GM12878 (cell line): Measurements from ENCODE around the gene TRIM6. TPM values are rescaled to one million over a fixed set of nuclear protein-coding genes. Genes with fewer than 3 reads are reported as not detected.

Experiments
- ATAC-seq: fragments of 200-7000 bp; cut with Tn5 transposase; 3 replicates; pipeline ENCODE4 v1.9.1; 2020; ENCODE audit warnings: mild to moderate bottlenecking, moderate library complexity
- BruUV-seq: library from RNA; stranded (reverse); fragments of 400-500 nt; replicated peaks from 2 replicates; lab custom pipeline; 2021; lab: Mats Ljungman, UMichigan
- CTCF ChIA-PET: fragments of 300-600 bp; sonication (Branson Sonifier 250); formaldehyde crosslinking; extraction: SDS; loops from one replicate; lab custom pipeline; 2021; ENCODE audit warnings: inconsistent platforms; lab: Yijun Ruan, JAX
- POLR2A ChIA-PET: fragments of 350-600 bp; formaldehyde crosslinking; extraction: SDS; loops from one replicate; lab custom pipeline; 2021; ENCODE audit warnings: inconsistent platforms; lab: Charles Lee
- RAD21 ChIA-PET: fragments of 300-600 bp; sonication (Branson Sonifier 250); formaldehyde crosslinking; loops from one replicate; lab custom pipeline; 2023; ENCODE audit warnings: antibody characterized with exemption; ENCODE audit not compliant: unreplicated experiment; lab: Charles Lee
- SMC1A ChIA-PET: fragments of 300-600 bp; sonication (Branson Sonifier 250); formaldehyde crosslinking; loops from one replicate; lab custom pipeline; 2023; ENCODE audit not compliant: unreplicated experiment, uncharacterized antibody; lab: Charles Lee
- DNase-seq: peaks from one replicate; pipeline ENCODE4 v3.0.0-alpha.2; 2011; ENCODE audit warnings: low read depth, low spot score
- FAIRE-seq: peaks from 3 replicates; lab custom pipeline; 2011; peaks lifted over from hg19 to GRCh38; lab: Jason Lieb, UNC
- H2AFZ ChIP-seq: 2 replicates; pipeline ENCODE4 v1.6.0; 2011; ENCODE audit warnings: low read depth, low read length, control low read depth; ENCODE audit not compliant: control insufficient read depth
- H3K27ac ChIP-seq: 2 replicates; pipeline ENCODE4 v1.5.1; 2011; ENCODE audit warnings: control low read depth; ENCODE audit not compliant: control insufficient read depth, insufficient read depth
- H3K27me3 ChIP-seq, 2 experiments: replicated peaks in 1 of 2; 2 replicates each; pipeline versions ENCODE4 v1.6.0 to v1.6.1; 2011; ENCODE audit warnings: low read length in 1 of 2; ENCODE audit not compliant: control insufficient read depth in 2 of 2, insufficient read depth in 2 of 2
- H3K36me3 ChIP-seq, 2 experiments: 2 replicates each; pipeline ENCODE4 v1.5.1; 2011; ENCODE audit warnings: low read length in 1 of 2; ENCODE audit not compliant: control insufficient read depth in 2 of 2, insufficient read depth in 2 of 2
- H3K4me1 ChIP-seq: 2 replicates; pipeline ENCODE4 v1.6.1; 2011; ENCODE audit warnings: mild to moderate bottlenecking, low read length, moderate library complexity, mixed read lengths; ENCODE audit not compliant: control insufficient read depth, insufficient read depth
- H3K4me2 ChIP-seq: 2 replicates; pipeline ENCODE4 v1.6.0; 2011; ENCODE audit warnings: control low read depth; ENCODE audit not compliant: control insufficient read depth, insufficient read depth
- H3K4me3 ChIP-seq: fragments of 200-600 bp; sonication (generic); 2 replicates; pipeline ENCODE4 v1.5.1; 2016
- H3K79me2 ChIP-seq: 2 replicates; pipeline ENCODE4 v1.6.0; 2011; ENCODE audit warnings: low read length; ENCODE audit not compliant: control insufficient read depth, insufficient read depth
- H3K9ac ChIP-seq: 2 replicates; pipeline ENCODE4 v1.8.0; 2011; ENCODE audit warnings: low read length, control low read depth, mixed read lengths; ENCODE audit not compliant: control insufficient read depth, insufficient read depth
- H3K9me3 ChIP-seq: replicated peaks from 3 replicates; pipeline ENCODE4 v1.5.1; 2011; ENCODE audit warnings: mild to moderate bottlenecking, low read length; ENCODE audit not compliant: control insufficient read depth, insufficient read depth
- H4K20me1 ChIP-seq: 2 replicates; pipeline ENCODE4 v1.6.0; 2011; ENCODE audit not compliant: control insufficient read depth, insufficient read depth
- E2F8 ChIP-seq: fragments of 450-650 bp; IDR thresholded peaks from 2 replicates; pipeline ENCODE4 v1.6.1; 2018; ENCODE audit warnings: mild to moderate bottlenecking, low read depth, moderate library complexity; ENCODE audit not compliant: partially characterized antibody
- NFYB ChIP-seq: IDR thresholded peaks from 2 replicates; pipeline ENCODE4 v1.6.1; 2011; ENCODE audit warnings: low read depth, mild to moderate bottlenecking, low read length, improper control_type of control experiment, moderate library complexity; ENCODE audit not compliant: insufficient read depth
- ZBTB4 ChIP-seq: fragments of 450-650 bp; formaldehyde crosslinking; IDR thresholded peaks from 2 replicates; pipeline ENCODE4 v1.4.0; 2022; ENCODE audit warnings: mild to moderate bottlenecking, moderate library complexity
- WGBS: methylation state at CpG from one replicate; pipeline ENCODE4 v1.1.6; 2016; ENCODE audit warnings: low lambda C conversion rate; ENCODE audit not compliant: insufficient replicate concordance, insufficient coverage; ENCODE audit errors: missing lambda C conversion rate; 5-methylcytosine and 5-hydroxymethylcytosine counted together
- in situ Hi-C: fragments of 300-500 bp; cut with MboI; formaldehyde crosslinking; loops from 9 replicates; pipeline ENCODE4 v1.14.3; 2018; ENCODE audit warnings: mixed read lengths
- intact Hi-C: fragments of 100-400 bp; cut with micrococcal nuclease; formaldehyde crosslinking; loops from one replicate; pipeline ENCODE4 v1.14.2; 2022; ENCODE audit not compliant: unreplicated experiment
- polyA plus RNA-seq, 11 experiments: library from polyadenylated mRNA; depleted of rRNA in 4 of 11; unstranded in 6 of 11; stranded (reverse) in 5 of 11; fragments of >200 nt; fragmentation: Nextera tagmentation in 4 of 11; fragmentation: Illumina TruSeq in 1 of 11; extraction: Ambion mirVana in 4 of 11; extraction: Trizol in 1 of 11; gene quantifications; 1 replicate in 1 of 11; 2 replicates in 10 of 11; pipeline versions ENCODE4 v1.2.1 to v1.2.3, GENCODE V29; 2011 to 2016; ENCODE audit warnings: inconsistent platforms in 2 of 11, missing spikeins in 2 of 11, low read depth in 1 of 11
- total RNA-seq, 4 experiments: library from RNA; depleted of rRNA in 3 of 4; stranded (reverse); fragments of >200 nt in 3 of 4; fragmentation: Illumina TruSeq in 1 of 4; extraction: Trizol in 1 of 4; gene quantifications; 2 replicates each; pipeline versions ENCODE4 v1.2.1 to v1.2.3, GENCODE V29; 2013 to 2021

TRIM6 gene
- total and polyA plus RNA-seq, 10 of the 15 experiments (the other 5 are each of a cell fraction or from before 2014, with no cell fraction given), result 1.4 to 6.8 (median 4.2) TPM

DNA sequence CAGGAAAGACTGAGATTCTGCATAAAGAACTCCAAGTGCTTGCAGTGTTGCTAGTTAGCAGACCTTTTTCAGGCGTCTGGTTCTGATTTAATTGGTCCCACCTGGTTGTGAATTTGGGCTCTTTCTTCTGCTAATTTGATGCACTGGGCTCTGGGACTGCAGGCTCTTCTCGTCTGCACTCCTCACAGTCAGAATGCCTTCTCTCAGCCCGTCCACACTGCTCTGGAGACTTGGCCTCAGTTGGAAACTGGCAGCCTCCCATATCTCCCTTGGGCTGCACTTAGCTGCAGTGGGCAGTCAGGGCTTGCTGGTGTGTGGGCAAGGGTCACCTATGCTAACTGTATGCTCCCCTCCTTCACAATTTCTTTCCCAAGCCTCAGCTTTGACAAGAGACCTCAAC lies 1.5 kb downstream of the TRIM6 start:
- CTCF ChIA-PET, result interaction anchor here (0.9 to 2.0 kb wide), 5 partner anchors 9 to 122 kb away, joined by 3 to 5 read pairs (median 4); partner anchors contain the start of gene TRIM5
- intact Hi-C loops (no loop called here), in situ Hi-C loops (no loop called here)
- ATAC-seq (no peak), DNase-seq (no peak), FAIRE-seq (no peak)
- H3K9me3 ChIP-seq, result no peaks in the 10 kb centered on the region
- H3K4me2 ChIP-seq, result 0 out of 2 replicates have a peak overlapping the region, but pooled peaks have one; percentile 38
- no peak overlapping the region for H3K4me3 ChIP-seq
- POLR2A ChIA-PET, result no interaction called here
- H4K20me1 ChIP-seq, result no peaks in the 10 kb centered on the region
- WGBS, result 65% methylated on average over 3 of the region's 3 CpGs
- H3K4me1 ChIP-seq, result no peaks in the 10 kb centered on the region; the same call in 1 of the 2 replicates
- no peak overlapping the region for H2AFZ ChIP-seq
- no peaks in the 10 kb centered on the region for H3K27me3 ChIP-seq
- RAD21 ChIA-PET, result no interaction called here
- H3K79me2 ChIP-seq, result no peaks in the 10 kb centered on the region
- SMC1A ChIA-PET, result interaction anchor here (1.0 to 4.6 kb wide), 3 partner anchors 36 to 211 kb away, joined by 3 to 21 read pairs (median 3); partner anchors contain the start of gene TRIM5
- H3K9ac ChIP-seq, result no peak overlapping the region
- no peak overlapping the region for H3K27ac ChIP-seq
- TF ChIP-seq E2F8 (no peak), ZBTB4 (no peak), NFYB (no peak)
- peaks cover 0 to 2% of the 10 kb centered on the region in 2 experiments; a peak in 1 of 4 replicates for H3K36me3 ChIP-seq
- no TSS peak for BruUV-seq
